NOMO-1 treated with dmso at 0.1 percent for 144 hours (cell line): ENCODE results near the gene AXDND1.
"Not testable (repeated sequence)": the region's sequence is repeated elsewhere in the genome, so short reads cannot be mapped to it uniquely, and the experiment has no call there.

Experiments used
- DNase-seq: peaks from one replicate; lab custom pipeline; 2025; ENCODE audit not compliant: unreplicated experiment; lab: John Stamatoyannopoulos, UW

AXDND1 gene

DNA sequence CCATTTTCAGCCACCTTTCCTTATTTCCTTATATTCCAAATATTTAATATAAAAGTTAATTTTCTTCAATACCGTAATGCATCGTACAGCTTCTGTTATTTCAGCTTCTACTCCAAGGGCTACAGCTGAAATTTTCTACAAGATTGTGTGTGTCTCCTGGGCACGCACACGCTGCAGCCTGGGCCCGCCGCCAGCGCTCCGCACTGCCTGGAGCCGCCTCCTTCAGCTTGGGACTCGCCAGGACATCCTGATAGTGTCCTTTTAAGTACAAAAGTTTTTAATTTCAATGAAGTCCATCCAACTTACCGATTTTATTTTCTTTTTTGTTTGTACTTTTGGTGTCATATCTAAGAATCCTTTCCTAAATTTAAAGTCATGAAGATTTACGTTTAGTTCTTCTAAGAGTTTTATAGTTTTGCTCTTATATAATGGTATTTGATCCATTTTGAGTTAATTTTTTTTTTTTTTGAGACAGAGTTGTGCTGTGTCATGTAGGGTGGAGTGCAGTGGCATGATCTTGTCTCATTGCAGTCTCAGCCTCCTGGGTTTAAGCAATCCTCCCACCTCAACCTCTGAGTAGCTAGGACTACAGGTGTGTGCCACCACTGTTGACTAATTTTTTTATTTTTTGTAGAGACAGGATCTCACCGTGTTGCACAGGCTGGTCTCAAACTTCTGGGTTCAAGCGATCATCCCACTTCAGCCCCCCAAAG is 82.8 kb downstream of the AXDND1 start:
- DNase-seq: no peak

DNA sequence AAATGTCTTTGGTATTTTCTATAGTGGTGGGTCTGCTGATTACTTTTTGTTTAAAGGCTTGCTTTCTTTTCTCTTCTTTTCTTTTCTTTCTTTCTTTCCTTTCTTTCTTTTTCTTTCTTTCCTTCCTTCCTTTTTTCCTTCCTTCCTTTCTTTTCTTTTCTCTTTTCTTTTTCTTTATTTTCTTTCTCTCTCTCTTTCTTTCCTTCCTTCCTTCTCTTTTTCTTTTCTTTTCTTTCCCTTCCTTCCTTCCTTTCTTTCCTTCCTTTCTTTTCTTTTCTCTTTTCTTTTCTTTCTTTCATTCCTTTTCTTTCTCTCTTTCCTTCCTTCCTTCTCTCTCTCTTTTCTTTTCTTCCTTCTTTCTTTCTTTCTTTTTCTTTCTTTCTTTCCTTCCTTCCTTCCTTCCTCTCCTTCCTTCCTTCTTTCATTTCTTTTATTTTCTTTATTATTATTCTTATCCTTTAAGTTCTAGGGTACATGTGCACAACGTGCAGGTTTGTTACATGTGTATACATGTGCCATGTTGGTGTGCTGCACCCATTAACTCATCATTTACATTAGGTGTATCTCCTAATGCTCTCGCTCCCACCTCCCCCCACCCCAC is 93.9 kb downstream of the AXDND1 start:
- not testable (repeated sequence) for DNase-seq

DNA sequence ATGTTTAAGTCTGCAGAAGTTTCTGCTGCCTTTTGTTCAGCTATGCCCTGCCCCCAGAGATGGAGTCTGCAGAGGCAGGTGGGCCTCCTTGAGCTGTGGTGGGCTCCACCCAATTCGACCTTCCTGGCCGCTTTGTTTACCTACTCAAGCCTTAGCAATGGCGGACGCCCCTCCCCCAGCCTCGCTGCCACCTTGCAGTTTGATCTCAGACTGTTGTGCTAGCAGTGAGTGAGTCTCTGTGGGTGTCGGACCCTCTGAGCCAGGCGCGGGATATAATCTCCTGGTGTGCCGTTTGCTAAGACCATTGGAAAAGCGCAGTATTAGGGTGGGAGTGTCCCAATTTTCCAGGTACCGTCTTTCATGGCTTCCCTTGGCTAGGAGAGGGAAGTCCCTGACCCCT is 99.9 kb downstream of the AXDND1 start:
- not testable (repeated sequence) for DNase-seq

DNA sequence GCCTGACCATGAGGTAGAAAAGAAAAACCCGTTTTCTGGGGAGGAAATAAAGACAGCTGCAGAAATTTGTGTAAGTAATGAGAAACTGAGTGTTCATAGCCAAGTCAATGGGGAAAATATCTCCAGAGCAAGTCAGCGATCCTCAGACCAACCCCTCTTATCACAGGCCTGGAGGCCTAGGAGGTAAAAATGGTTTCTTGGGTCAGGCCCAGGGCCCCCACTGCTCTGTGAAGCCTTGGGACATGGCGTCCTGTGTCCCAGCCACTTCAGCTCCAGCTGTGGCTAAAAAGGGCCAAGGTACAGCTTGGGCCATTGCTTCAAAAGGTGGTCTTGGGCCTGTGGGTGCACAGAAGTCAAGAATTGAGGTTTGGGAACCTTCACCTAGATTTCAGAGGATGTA is 108.9 kb downstream of the AXDND1 start:
- no peak for DNase-seq

DNA sequence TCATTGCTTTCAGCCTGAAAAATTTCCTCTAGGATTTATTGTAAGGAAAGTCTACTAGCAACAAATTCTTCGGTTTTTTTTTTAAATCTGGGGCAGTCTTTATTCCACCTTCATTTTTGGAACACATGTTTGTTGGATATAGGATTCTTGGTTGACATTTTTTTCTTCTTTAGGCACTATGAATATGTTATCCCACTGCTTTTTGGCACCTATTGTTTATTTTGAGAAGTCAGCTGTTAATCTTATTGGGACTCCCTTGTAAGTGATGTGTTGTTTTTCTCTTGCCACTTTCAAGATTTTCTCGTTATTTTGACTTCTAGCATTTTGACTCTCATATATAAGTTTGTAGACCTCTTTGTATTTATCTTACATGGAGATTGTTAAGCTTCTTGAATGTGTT is 110.7 kb downstream of the AXDND1 start:
- no peak for DNase-seq

DNA sequence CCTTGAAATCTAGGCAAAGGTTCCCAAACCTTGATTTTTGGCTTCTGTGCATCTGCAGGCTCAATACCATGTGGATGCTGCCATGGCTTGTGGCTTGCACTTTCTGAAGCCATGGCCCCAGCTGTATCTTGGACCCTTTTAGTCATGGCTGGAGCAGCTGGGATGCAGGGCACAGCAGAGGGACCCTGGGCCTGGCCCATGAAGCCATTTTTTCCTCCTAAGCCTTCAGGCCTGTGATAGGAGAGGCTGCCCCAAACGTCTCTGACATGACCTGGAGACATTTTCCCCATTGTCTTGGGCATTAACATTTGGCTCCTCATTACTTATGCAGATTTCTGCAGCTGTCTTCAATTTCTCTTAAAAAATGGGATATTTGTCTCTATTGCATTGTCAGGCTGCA is 112.6 kb downstream of the AXDND1 start:
- DNase-seq: no peak

DNA sequence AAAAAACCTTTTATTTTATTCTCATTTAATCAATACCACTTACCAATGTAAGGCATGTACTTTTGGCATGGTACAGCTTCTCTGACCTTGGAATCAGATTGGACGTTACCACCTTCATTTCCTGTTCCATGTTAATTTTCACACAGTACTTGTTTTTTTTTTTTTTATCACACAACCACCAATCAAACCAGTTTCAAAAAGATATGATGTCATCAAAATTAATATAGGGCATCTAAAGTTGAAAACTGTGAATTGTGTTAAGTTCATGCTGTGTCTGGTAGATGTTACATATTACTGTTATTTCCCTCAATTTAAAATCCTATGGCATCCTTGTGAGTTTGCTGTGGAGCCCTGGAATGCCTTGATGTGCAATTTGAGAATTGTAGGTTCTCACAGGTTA is 124.8 kb downstream of the AXDND1 start:
- no peak for DNase-seq

DNA sequence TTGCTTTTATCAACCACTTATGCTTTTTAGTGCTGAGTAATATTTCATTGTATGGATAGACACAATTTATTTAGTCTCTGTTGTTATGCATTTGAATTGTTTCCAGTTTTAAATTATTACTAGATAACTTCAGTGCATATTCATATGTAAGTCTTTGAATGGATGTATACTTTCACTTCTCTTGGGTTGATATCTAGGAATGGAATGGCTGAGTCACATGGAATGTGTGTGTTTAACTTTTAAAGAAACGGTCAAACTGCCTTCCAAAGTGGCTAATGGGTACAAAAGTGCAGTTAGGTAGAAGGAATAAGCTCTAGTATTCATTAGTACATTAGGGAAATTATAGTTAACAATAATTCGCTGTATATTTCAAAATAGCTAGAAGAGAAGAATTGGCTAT is 127.6 kb downstream of the AXDND1 start:
- DNase-seq: no peak

DNA sequence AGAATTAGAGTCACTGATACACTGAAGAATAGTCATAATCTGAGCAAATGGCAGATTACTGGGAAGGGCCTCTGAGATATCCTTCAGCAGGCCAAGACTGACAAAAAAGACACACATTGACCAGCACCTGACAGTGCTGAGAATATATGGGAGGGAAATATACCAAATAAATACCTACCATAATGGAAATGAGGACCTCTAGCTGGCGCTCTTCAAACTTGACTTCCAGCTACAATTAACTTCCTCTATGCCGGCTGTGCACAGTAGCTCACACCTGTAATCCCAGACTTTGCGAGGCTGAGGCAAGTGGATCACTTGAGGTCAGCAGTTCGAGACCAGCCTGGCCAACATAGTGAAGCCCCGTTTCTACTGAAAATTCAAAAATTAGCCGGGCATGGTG is 140.4 kb downstream of the AXDND1 start:
- DNase-seq: no peak

DNA sequence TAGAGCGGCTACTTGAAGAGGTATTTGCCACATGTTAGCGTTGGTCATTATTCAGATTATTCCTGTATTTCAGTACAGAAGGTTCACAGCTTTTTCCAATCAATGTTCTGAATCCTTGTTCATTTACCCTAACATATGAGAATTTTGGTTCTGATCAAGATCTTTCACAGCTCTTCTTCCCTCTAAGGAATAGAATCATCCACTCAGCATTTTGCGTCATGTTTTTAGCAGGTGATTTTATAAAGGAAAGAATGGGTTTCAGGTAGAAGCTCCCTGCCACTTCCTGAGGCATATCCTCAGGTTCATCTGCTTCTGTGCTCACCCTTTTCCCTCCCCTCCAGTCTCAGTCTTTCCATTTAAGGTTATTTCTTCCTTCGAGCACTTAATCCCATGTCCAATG is 143.6 kb downstream of the AXDND1 start:
- DNase-seq: no peak

DNA sequence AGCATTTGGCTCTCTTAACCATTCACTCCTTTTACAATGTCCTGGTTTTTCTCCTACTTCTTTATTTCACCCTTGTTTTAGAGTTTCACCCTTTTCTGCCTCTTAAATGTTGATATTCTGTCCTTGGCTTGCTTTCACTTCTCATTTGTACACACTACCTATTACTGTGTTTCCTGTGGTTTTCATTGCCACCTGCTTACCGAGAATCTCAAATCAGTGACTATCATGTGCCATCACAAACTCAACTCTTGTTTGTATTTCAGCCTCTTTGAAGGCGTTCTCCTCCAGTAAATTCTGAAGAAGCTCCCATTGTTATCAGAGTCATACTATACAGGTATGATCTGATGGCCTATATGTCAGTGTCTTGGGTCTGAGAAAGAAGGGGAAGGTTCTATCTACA is 144.3 kb downstream of the AXDND1 start:
- DNase-seq: no peak

DNA sequence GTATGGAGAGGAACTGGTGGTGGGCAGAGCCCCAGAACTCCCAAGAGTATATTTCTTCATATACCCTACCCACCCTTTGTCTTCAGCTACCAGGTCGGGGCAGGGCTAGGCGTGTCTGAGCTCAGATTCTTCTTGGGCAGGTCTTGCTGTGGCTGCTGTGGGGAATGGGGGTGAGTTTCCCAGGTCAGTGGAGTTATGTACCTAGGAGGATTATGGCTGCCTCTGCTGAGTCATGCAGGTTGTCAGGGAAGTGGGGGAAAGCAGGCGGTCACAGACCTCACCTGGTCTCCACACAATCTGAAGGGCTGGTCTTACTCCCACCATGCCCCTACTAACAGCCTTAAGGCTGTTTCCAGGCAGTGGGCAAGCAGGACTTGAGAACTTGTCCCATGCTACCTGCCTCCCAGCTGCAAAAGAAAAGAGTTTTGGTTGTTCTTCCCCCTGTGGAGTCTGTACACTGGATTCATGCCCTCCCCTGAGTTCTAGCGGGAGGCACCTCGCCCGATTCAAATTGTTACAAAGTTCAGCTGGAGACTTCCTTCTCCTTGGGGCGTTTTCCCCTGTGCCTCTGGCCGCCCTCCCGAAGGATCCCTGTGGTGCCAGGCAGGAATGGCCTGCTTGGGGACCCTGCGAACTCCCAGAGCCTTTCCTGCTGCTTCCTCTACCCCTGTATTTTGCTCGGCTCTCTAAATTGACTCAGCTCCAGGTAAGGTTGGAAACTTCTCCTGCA is 151.4 kb downstream of the AXDND1 start:
- DNase-seq: no peak

DNA sequence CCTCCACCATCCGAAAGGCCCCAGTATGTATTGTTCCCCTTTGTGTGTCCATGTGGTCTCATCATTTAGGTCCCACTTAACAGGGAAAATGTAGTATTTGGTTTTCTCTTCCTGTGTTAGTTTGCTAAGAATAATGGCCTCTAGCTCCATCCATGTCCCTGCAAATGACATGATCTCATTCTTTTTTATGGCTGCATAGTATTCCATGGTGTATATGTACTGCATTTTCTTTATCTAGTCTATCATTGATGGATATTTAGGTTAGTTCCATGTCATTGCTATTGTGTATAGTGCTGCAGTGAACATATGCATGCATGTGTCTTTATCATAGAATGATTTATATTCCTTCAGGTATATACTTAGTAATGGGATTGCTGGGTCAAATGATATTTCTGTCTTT is 152.8 kb downstream of the AXDND1 start:
- not testable (repeated sequence) for DNase-seq

DNA sequence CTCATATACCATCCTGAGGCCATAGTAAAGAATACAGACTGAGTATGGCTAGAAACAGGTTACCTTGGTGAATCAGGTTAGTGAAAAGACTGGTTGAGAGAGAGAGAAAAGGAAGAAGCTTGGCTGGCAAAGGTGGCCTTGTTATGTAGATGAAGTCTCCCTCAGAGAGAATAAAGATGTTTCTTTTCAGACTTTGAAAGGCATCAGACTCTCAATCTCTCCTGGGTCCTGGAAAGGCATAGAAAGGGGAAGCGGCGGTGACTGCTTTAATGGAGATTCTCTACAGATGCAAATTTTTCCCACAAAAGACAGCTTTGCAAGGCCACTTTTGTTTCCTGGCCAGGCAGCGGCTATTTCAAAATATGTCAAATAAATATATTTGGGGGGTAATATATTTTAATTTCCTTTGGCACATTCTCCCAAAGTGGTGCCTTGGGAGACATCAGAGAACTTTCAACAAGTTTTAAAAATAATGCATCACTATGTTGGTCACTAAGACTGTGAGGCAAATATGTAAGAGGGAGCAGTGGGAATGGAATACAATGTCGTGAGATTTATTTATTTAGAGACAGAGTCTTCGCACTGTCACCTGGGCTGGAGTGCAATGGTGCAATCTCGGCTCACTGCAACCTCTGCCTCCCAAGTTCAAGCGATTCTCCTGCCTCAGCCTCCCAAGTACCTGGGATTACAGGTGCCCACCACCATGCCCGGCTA is 163.9 kb downstream of the AXDND1 start:
- no peak for DNase-seq

DNA sequence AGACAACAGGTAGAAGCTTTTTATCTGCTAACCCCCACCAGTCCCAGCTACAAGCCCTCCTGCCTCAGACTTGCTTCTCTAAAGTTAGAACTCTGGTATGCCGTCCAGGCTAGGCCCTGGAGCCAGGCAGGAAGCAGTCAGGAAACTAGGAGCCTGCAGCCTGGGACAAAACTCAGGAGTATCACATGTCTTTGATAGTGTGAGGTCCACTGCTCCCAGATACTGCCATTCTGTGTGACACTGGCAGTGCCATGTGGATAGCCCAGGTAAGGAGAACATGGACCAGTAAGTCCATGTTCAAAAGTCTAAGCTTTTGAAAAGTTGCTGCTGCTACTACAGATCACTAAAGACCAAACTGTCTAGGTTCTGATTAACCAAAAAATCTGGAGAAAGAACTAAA is 164.6 kb downstream of the AXDND1 start:
- DNase-seq: no peak

DNA sequence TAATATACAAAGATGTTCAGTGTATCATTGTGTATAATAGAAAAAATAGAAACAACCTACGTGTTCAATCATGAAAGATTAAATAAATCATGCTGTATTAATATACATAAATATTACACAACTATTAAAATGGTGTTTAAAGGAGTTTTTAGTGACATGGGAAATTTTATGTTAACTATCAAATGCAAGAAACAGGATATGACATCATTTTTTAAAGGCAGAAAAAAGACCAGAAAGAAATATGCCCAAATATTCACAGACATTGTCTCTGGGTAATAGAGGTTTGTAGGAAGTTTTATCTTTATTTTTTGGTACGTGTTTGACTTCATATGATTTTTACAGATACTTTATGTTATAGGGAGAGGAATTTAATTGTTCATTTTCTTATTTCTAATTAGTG is 176.0 kb downstream of the AXDND1 start:
- DNase-seq: no peak

DNA sequence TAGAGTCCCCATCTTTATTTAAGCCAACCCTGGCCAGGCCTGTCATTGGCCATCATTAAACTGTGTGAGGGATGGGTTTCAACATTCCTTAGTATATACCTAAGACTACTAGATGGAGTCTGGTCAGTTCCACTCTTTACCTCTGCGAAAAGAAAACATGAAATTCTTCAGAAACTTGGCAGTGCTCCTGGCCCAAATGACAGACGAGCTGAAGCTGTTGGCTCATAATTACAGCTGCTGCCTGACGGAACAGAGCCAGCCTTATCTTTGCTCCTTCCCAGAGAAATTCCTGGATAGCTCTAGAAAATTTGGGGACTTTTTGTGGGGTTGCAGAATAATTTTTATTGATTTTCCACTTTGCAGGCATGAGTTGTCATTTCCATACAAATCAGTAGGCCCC is 179.6 kb downstream of the AXDND1 start:
- DNase-seq: no peak

DNA sequence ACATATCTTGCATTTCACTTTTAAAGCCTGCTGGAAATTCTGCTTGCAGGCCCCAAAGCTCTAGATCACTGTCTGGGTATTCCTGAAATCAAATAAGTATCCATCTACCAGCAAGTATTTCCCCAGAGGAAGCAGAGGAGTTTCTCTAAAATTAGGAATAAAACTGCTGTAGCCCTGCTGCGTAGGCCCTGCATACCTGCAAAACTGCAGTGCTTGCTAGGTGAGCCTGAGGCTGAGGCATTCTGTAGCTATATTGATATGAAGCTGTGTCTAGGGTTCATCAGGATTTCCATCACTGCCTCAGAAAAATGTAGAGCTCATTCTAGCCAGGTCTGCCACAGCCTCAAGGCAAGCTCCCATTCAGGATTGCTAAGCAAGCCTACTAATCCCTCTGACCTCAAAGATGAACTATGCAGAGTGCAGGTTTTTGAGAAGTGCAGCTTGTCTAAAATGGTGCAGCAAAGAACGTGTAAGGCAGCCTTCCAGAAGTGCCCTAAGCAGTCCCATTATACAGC is 181.3 kb downstream of the AXDND1 start:
- DNase-seq: no peak

DNA sequence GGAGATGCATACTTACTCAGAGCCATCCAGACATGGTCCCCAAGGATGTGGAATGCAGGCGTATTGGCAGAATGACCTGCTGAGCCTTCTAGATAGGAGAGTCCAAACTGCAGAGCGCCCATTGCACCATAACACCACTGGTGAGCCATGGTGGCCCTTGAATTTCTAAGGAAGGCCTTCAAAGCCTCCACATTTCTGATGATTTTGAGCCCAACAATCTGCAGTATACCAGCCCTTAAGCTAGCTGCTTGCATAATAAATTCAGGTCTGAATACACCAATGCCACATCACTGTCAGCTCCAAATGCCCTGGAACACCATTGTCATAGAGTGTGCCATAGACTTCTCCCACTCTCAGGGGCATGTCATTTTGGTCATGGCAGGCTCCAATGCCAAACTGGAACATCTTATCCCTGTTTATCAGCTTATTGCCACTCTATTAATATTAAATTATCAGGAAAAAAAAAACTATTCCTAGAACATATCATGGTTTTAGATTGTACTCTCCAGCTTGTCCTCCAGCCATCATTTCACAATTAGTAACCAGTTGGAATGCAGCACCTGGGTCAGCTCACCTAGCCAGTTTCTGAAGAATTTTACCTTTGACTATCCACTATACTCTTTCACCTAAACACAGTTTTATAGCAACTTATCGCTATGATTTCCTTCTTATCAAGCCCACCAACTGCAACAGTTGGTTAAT is 183.0 kb downstream of the AXDND1 start:
- no peak for DNase-seq

DNA sequence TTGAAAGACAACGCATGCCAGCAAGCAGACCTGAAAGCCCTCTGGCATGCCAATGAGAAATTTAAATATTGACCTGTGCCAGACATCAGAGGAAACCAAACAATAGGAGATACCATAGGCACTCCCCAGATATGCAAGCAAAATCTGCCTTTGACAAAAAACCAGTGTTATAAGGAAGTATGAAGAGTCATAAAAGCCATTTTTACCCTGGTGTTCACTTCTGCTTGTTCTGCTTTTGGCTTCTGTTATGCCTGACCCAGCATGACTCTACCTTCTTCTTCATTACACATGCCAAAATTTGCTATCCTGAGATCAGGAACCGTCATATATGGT is 183.6 kb downstream of the AXDND1 start:
- peak; percentile 67 for DNase-seq
